HG03342 (cell line): ENCODE measurements around the gene LCA5L.

ENCODE experiments used
- ATAC-seq: cut with Tn5 transposase; IDR thresholded peaks from one replicate; pipeline ENCODE4 v1.9.1; 2021; ENCODE audit warnings: mild to moderate bottlenecking, moderate library complexity; ENCODE audit not compliant: unreplicated experiment

The LCA5L gene

GRCh38 chr21:39445321-39446269, at the start of gene LCA5L:
LCA5L (minus strand) TSS chr21:39445778; CDS start chr21:39428493, 17,285 bp downstream.
- ATAC-seq = peak; percentile 88

GRCh38 chr21:39489380-39489924, 43.9 kb upstream of the LCA5L start:
- ATAC-seq = no peak

GRCh38 chr21:39484711-39485276, 39.2 kb upstream of the LCA5L start:
- ATAC-seq = no peak

GRCh38 chr21:39483917-39484316, 38.3 kb upstream of the LCA5L start:
- no peak for ATAC-seq

DNA sequence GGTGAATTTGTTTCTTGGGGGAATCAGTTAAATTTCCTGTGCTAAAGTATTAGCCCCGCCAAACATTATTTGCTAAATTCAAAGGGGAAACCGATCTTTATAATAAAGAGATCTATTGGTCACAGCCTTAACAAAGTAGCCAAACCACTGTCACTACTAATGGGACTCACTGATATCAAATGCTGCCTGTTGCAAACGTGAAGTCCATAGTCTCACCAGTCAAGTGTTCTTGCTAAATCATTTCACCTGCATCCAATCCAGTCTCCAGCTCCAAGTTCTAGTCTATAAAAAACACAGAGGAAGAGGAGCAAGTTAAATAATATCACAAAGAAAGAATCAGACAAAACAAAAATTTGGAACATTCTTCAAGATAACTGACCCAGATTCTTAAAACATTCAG, 36.3 kb upstream of the LCA5L start:
- no peak for ATAC-seq

DNA sequence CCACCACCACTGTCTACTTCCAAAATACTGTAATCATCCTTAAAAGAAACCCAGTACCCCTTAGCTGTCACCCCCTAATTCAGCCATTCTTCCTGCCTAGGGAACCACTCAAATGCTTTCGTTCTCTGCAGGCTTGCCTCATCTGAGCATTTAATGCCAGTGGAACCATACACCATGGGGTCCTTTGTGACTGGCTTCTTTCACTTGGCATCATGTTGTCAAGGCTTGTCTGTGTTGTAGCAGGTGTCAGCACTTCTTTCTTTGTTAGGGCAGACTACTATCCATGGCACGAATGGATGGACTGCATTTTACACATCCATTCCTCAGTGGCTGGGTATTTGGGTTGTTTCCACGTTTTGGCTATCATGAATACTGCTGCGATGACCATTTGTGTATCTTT, 34.7 kb upstream of the LCA5L start:
- no peak for ATAC-seq

- no peak for ATAC-seq
Measured at GRCh38 chr21:39479814-39480182, 34.2 kb upstream of the LCA5L start.

GRCh38 chr21:39479164-39479813, 33.7 kb upstream of the LCA5L start:
- ATAC-seq = no peak

- no peak for ATAC-seq
Measured at GRCh38 chr21:39474611-39475010, 29.0 kb upstream of the LCA5L start.

- no peak for ATAC-seq
Measured at GRCh38 chr21:39472786-39473185, 27.2 kb upstream of the LCA5L start.

- ATAC-seq = no peak
Measured at GRCh38 chr21:39471598-39471997, 26.0 kb upstream of the LCA5L start.

DNA sequence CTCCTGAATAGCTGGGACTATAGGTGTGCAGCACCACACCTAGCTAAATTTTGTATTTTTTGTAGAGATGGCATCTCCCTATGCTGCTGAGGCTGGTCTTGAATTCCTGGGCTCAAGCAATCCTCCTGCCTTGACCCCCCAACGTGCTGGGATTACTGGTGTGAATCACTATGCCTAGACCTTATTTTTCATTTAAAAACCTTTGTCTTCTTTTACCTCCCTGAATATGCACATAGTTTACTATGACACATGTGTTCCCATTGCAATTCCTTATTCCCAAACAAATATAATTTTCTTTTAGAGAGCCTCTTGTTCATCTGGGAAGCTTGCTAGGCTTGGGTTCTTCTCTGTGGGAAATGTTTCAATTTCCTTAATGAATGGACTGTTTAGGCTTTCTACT, 23.0 kb upstream of the LCA5L start:
- ATAC-seq = no peak

DNA sequence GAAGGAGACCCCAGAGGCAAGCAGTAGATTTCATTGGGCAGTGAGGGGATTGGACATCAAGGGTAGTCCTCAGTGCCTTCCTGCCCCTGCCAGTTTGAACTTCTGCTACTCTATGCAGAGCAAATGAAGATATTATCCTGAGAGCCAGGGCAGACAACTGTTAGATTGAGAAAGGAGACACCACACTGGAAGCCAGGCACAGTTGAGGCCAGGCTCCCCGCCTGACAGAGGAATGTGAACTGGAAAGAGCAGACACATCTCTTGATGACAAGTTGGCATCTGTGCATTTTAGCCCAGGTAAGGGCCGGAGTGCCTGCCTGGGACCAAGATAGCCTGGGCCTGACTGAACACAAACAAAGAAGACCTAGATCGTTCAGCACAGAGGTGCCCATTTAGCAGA, 22.2 kb upstream of the LCA5L start:
- ATAC-seq = no peak

- ATAC-seq = no peak
Measured at GRCh38 chr21:39466584-39466983, 21.0 kb upstream of the LCA5L start.

DNA sequence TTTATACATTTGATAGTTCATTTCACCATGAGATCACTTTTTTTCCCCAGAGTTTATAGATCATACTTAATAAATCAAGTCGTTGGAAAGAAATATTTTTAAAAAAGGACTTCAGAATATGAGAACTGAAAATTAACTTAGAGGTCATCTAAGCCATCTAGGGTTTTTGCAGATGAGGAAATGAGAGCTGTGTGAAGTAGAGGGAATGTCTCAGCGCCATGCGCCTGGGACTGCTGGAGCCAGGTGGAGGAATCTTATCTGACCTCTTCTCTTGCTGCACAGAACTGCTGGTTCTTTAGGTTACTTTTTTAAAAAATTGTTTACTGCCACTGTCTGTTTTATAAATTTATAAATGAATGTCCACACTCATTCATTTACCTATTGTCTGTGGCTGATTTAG, 17.7 kb upstream of the LCA5L start:
- ATAC-seq = no peak

- peak; percentile 84 for ATAC-seq
Measured at GRCh38 chr21:39461419-39461818, 15.8 kb upstream of the LCA5L start.

DNA sequence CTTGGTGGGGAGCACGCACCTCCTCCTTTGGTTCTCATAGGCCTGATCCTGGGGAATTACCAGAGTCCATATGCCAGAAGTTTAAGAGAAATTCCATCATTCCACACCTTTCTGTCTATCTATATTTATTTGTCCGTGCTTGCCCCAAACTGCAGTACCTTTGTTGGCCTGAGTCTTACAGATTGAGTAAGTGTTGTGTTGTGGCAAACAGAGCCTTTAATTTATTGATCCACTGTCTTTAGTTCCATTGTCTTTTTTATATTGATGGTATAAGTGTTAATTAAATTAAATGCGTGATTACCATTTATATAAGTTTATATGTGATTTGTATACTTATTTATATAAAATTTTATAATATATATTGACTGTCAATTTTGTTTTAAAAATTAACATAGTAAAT, 11.1 kb upstream of the LCA5L start:
- no peak for ATAC-seq

- ATAC-seq = no peak
Measured at GRCh38 chr21:39454949-39455668, 9.5 kb upstream of the LCA5L start.

- ATAC-seq = no peak
Measured at GRCh38 chr21:39453571-39454179, 8.1 kb upstream of the LCA5L start.

GRCh38 chr21:39452970-39453342, 7.4 kb upstream of the LCA5L start:
- no peak for ATAC-seq
